NCI-H748 (cell line): Measurements from ENCODE around the gene VPS4B.
"Not testable (repeated sequence)": the region's sequence is repeated elsewhere in the genome, so short reads cannot be mapped to it uniquely, and the experiment has no call there.

Source experiments
- DNase-seq: peaks from one replicate; lab custom pipeline; 2025; ENCODE audit not compliant: unreplicated experiment; lab: John Stamatoyannopoulos, UW

VPS4B gene

DNA sequence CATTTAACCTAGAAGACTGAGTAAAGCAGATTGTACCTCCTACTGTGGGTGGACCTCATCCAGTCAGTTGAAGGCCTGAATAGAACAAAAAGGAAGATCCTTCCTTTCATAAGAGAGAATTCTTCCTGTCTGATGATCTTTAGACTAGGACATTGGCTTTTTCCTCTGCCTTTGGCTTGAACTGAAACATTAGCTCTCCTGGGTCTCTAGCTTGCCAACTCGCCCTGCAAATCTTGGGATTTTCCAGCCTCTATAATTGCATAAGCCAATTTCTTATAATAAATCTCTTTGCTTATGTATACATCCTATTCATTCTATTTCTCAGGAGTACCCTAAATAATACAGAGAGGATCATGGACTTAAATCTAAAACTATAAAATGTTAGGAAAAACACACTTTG, 49.1 kb downstream of the VPS4B start:
- DNase-seq, result no peak

DNA sequence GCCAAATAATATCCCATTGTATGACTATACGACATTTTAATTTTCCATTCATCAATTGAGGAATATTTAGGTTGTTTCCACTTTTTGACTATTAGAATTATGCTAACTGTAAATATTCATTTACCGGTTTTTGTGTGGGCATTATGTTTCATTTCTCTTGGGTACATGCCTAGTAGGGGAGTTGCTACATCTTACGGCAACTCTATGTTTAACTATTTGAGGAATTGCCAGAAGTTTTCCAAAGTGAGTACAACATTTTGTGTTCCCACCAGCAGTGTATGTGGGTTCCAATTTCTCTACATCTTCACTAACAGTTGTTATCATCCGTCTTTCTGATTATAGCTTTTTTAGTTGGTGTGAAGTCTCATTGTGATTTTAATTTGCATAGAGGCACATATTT, 53.7 kb downstream of the VPS4B start:
- no peak for DNase-seq

DNA sequence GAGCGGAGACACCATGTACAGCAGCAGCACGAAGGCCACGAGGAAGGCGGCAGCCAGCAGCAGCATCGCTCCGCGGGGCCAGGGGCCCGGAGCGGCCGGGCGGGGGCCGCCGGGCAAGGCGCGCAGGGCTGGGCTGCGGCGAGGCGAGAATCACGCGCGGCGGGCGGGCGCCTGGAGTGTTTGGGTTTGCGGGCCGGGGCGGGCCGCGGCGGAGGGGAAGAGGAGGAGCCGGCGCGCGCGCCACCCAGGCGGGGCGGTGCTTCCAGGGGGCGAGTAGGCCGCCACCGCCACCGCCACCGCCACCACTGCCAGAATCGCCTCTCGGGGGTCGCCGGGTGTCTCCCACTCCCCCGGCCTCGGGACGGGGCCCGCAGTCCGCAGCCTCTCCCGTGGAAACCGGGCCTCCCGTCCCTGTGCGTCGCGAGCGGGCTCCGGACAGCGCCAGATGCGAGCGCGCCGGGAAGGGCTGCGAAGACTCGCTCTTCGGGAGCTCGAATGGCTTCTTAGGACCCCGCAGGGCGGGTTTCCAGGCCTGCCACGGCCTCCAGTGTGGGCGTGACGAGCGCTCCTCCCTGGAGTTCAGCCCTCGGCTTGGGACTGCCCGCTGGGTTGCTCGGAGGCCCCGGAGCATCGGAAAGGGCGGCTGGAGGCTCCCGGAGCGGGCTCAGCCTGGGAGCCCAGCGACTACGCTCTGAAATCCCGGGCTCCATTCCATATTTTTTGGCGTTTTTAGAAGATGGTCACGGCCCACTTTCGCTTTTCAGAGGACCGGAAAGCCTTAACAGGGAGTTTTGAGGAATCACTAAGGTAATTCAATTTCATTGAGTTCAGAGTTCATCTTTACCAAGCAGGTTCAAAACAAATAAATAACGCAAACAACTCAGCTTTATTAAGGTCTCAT, 55.0 kb downstream of the VPS4B start, which contains the start of gene KDSR:
Gene KDSR, minus strand, starts transcription at position 154 of the 901 bp plus-strand sequence. Its CDS starts 88 bp downstream, at position 66.
- peak; percentile 98 for DNase-seq

DNA sequence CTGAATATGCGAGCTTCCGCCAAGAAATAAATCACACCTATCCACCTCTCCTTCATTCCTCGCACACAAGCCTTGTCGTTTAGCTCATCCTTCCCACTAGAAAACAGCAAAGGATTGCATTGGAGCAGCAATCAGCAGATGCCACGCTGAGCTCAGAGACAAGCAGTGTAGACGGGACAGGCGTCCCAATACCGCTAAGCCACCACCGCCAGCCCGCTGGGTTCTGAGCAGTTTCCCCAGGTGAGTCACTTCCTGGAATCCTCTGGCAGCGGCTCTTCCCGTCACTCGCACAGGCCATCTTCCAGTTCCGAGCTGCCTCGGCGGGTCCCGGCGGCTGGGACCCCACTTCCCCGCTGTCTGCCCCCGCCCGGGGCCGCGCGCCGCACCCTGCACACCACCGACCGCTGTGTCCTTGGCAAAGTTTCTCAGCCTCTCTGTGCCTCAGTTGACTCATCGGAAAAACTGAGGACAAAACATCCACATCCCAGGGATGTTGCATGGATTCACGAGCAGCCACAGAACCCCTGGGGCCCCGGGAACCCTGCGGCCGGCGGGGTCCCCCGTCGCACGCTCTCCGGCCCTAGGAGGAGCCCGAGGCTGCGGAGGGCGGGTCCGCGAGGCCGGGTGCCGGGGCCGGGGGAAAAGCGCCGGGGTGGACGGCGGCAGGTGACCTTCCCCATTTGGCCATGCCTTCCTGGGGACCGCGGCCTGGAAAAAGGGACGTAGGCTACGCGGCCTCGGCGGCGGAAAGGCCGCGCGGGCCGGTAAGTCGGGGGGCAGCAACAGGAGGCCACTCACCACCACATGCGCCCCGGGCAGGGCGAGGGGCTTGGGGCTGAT, 55.8 kb downstream of the VPS4B start:
- peak; percentile 63 for DNase-seq

DNA sequence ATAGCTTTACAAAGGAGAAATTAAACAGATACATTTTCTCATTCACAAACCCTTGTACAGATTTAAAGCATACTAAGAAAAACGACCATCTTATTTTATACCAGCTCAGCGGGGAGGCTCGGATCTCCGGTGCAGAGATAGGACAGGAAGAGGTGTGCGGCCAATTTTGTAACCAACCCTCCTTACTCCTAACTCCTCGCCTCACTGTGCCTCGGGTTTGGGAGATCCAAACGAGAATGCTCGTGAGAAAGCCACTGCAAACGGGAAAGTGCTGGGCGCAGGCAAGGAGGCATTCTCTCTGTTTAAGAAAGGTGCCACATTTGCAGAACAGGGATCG, 56.4 kb downstream of the VPS4B start:
- DNase-seq, result no peak

DNA sequence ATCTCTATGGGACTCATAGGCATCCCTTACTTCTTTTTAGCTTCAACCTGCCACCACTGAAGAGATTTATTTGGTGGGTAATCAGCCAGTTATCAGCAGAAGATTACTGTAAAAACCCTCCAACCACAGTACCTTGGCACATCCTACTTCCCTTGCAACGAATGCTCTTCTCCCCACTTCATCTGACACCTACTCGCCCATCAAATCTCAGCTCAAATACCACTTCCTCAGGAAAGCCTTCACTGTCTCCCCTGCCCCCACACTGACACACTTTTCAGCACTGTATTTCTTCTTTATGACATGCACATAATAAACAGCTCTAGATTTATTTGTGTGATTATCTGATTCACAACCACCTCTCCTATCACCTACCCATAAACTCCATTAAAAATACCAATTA, 58.3 kb downstream of the VPS4B start:
- DNase-seq, result no peak

- DNase-seq, result not testable (repeated sequence)
Observed at GRCh38 chr18:63363420-63363819, 58.9 kb downstream of the VPS4B start.

- no peak for DNase-seq
Observed at GRCh38 chr18:63356272-63356896, 65.9 kb downstream of the VPS4B start.

- no peak for DNase-seq
Observed at GRCh38 chr18:63350230-63350629, 72.0 kb downstream of the VPS4B start.

DNA sequence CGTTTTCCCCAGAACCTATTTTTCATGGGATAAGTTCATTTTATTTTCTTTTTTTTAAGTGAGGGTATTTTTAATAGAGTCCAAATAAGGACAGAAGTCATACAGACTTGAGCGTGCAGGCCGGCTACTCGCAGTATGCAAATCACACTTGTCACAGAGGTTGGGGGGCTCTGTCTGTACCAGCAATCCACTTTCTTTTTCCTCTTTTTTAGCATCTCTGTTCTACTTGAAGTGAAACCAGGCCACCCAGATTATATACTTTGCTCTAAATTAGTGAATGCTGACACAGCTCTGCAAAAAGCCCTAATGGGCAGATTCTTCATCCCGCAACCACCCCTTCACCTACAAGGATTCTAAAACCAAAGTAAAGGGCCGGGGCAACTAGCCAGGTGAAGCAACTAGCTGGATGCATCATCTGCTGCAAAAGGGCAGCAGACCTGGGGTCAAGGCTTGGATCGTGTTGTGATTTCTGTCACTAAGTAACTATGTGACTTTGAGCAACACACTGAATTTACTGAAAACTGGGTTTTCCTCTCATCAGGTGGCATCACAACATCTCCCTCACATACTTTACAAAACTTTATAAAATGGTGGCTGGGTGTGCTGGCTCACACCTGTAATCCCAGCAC, 73.7 kb downstream of the VPS4B start:
- DNase-seq, result no peak

GRCh38 chr18:63346480-63347183, 75.6 kb downstream of the VPS4B start:
- DNase-seq, result no peak

GRCh38 chr18:63346031-63346430, 76.2 kb downstream of the VPS4B start:
- DNase-seq, result no peak

GRCh38 chr18:63344918-63345317, 77.4 kb downstream of the VPS4B start:
- no peak for DNase-seq

GRCh38 chr18:63344263-63344662, 78.0 kb downstream of the VPS4B start:
- no peak for DNase-seq

- DNase-seq, result peak; percentile 32
Observed at GRCh38 chr18:63342206-63342605, 80.1 kb downstream of the VPS4B start.

DNA sequence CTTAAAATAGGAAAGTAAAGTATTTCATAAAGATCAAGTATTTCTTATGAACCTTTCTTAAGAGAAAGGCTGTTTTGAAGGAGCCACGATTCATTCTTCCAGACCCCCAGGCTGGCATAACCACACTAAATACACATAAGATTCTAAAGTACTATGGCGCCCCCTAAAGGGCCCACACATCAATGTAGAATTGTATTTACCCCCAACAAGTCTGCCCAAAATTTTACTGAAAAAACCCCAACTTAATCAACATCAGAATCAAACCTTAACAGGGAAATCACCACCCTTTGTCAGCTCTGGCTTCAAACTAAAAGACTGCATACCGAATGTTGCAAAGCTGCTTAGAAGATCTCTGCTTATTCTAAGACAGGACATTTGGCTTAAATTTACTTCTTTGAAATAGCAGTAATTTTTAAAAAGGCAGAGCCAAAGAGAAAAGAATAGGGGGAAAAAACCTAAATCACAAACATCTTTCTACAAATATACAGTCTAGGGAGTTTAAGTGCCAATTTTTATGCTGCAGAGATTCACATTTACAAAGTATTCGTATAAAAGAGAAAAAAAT, 82.3 kb downstream of the VPS4B start:
- peak; percentile 68 for DNase-seq
